Measurements from ENCODE around the gene IGSF9B.

DNA sequence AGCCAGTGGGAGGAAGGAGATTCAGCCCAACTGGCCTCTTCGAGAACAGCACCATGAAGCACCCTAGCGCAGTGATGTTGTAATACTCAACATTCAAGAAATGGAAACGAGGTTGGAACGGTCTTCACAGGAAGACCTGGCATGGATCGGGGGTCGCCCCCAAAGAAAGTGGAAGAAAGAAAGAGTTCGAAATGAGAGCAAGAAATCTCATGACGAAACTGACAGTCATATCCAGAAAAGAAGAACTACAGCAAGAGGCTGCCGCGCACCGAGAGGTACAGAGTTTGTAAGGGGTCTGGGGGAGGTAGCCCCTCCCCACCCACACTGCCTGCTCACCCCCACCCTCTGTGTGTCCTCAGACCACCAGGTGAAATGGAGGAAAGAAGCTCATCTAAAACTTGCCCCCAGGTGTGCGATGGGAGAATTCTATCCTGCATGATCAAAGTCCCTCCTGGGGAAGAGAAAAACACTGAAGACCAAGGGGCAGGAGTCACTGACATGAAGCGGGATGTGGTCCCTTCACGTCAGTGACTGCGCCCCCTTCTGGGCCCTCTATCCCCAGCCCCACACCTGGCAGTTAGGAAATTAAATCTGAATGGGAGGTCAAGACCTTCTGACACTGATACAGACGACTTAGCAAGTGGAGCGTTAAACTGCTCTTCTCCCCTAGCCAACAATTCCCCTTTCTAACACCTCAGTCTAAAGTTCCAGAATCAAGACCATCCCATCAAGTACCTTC, 58.6 kb downstream of the IGSF9B start:
- TF ChIP-seq CTCF (IDR thresholded peaks at IDR 0.05): no peak
- TF ChIP-seq POLR2A (IDR thresholded peaks at IDR 0.05): no peak

Measured in lower leg skin (tissue), 3 donors.